ENCODE measurements around the gene CEP350.

CEP350 gene

GRCh38 chr1:179921472-179921871 lies 33.1 kb upstream of the CEP350 start:
- H3K27ac Mint-ChIP-seq, result peak overlapping the region; percentile 90
- DNase-seq, result no peak
- peaks cover 3% of the 10 kb centered on the region for H3K27me3 Mint-ChIP-seq (ENCODE audit: low read depth, poor library complexity)
- peaks cover 33% of the 10 kb centered on the region for H3K36me3 Mint-ChIP-seq (ENCODE audit: low read depth)
- H3K9me3 Mint-ChIP-seq, result no peaks in the 10 kb centered on the region
- peaks cover 24% of the 10 kb centered on the region for H3K4me1 Mint-ChIP-seq
- H3K4me3 Mint-ChIP-seq, result no peak overlapping the region
- no peak for TF ChIP-seq CTCF (IDR thresholded peaks at IDR 0.05)

GRCh38 chr1:179921981-179922872 lies 32.4 kb upstream of the CEP350 start:
- peak overlapping the region; percentile 4 for H3K4me3 Mint-ChIP-seq
- H3K36me3 Mint-ChIP-seq (ENCODE audit: low read depth), result peaks cover 30% of the 10 kb centered on the region
- TF ChIP-seq CTCF (IDR thresholded peaks at IDR 0.05), result no peak
- H3K4me1 Mint-ChIP-seq, result peaks cover 24% of the 10 kb centered on the region
- DNase-seq, result no peak
- H3K9me3 Mint-ChIP-seq, result no peaks in the 10 kb centered on the region
- peak overlapping the region; percentile 90 for H3K27ac Mint-ChIP-seq
- H3K27me3 Mint-ChIP-seq (ENCODE audit: low read depth, poor library complexity), result no peaks in the 10 kb centered on the region

- Mint-ChIP-seq H3K27me3 (ENCODE audit: low read depth, poor library complexity) (peaks cover 3% of the 10 kb centered on the region), H3K9me3 (no peaks in the 10 kb centered on the region), H3K27ac (peak overlapping the region; percentile 14), H3K36me3 (ENCODE audit: low read depth) (peaks cover 22% of the 10 kb centered on the region), H3K4me3 (no peak overlapping the region), H3K4me1 (peaks cover 24% of the 10 kb centered on the region)
- DNase-seq, result no peak
- TF ChIP-seq CTCF (IDR thresholded peaks at IDR 0.05), result no peak
Observed at GRCh38 chr1:179923029-179923428, 31.6 kb upstream of the CEP350 start.

- H3K4me3 Mint-ChIP-seq, result no peak overlapping the region
- H3K27ac Mint-ChIP-seq, result no peak overlapping the region
- H3K27me3 Mint-ChIP-seq (ENCODE audit: low read depth, poor library complexity), result peaks cover 3% of the 10 kb centered on the region
- H3K36me3 Mint-ChIP-seq (ENCODE audit: low read depth), result peaks cover 10% of the 10 kb centered on the region
- H3K4me1 Mint-ChIP-seq, result peaks cover 24% of the 10 kb centered on the region
- DNase-seq, result no peak
- H3K9me3 Mint-ChIP-seq, result no peaks in the 10 kb centered on the region
- no peak for TF ChIP-seq CTCF (IDR thresholded peaks at IDR 0.05)
Observed at GRCh38 chr1:179924268-179924667, 30.3 kb upstream of the CEP350 start.

- Mint-ChIP-seq H3K36me3 (ENCODE audit: low read depth) (peaks cover 3% of the 10 kb centered on the region), H3K9me3 (no peaks in the 10 kb centered on the region), H3K27me3 (ENCODE audit: low read depth, poor library complexity) (peaks cover 3% of the 10 kb centered on the region), H3K27ac (no peak overlapping the region), H3K4me1 (peaks cover 27% of the 10 kb centered on the region), H3K4me3 (no peak overlapping the region)
- DNase-seq, result no peak
- TF ChIP-seq CTCF (IDR thresholded peaks at IDR 0.05), result no peak
Observed at GRCh38 chr1:179925302-179925701, 29.3 kb upstream of the CEP350 start.

Data from nephron progenitor cell (in vitro differentiated cells).